HEK293 (cell line): ENCODE results near the gene PPP1R36.

ENCODE experiments used
- CTCF ChIA-PET: fragments of 350-600 bp; formaldehyde crosslinking; extraction: SDS; loops from one replicate; lab custom pipeline; 2021; ENCODE audit warnings: antibody characterized with exemption; lab: Yijun Ruan, JAX
- POLR2A ChIA-PET: fragments of 300-600 bp; formaldehyde crosslinking; extraction: SDS; loops from one replicate; lab custom pipeline; 2020; ENCODE audit warnings: antibody characterized with exemption, inconsistent platforms; lab: Yijun Ruan, JAX
- H3K27ac ChIP-seq: fragments of 200-500 bp; sonication (Bioruptor generic); 2 replicates; pipeline ENCODE4 v1.5.1; 2014; ENCODE audit warnings: low read depth, low read length, control low read depth, inconsistent platforms; ENCODE audit errors: extremely low read depth
- H3K36me3 ChIP-seq, 2 experiments: fragments of 200-500 bp in 1 of 2; sonication (Bioruptor generic) in 1 of 2; 1 replicate in 1 of 2; 2 replicates in 1 of 2; pipeline ENCODE4 v1.5.1; 2014 to 2017; ENCODE audit warnings: inconsistent platforms in 2 of 2, low read length in 2 of 2; ENCODE audit not compliant: control insufficient read depth in 2 of 2, insufficient read depth in 1 of 2
- H3K4me1 ChIP-seq: fragments of 200-500 bp; sonication (Bioruptor generic); 2 replicates; pipeline ENCODE4 v1.5.1; 2014; ENCODE audit warnings: mild to moderate bottlenecking, low read length, inconsistent platforms; ENCODE audit not compliant: control insufficient read depth, insufficient read depth
- H3K4me3 ChIP-seq: 2 replicates; pipeline ENCODE4 v1.5.1; 2011; ENCODE audit warnings: low read depth, mild to moderate bottlenecking, control low read depth, low read length, moderate library complexity
- H3K9me3 ChIP-seq: fragments of 200-500 bp; sonication (Bioruptor generic); 2 replicates; pipeline ENCODE4 v1.5.1; 2014; ENCODE audit warnings: low read depth, low read length, inconsistent platforms; ENCODE audit not compliant: control insufficient read depth, insufficient read depth
- BCL11A ChIP-seq: fragments of 450-650 bp; formaldehyde crosslinking; IDR thresholded peaks from 2 replicates; pipeline ENCODE4 v1.5.1; 2016; ENCODE audit warnings: low read depth, missing biosample characterization, missing genetic modification characterization
- HOXA7 ChIP-seq: sonication (generic); formaldehyde crosslinking; IDR thresholded peaks from 2 replicates; pipeline ENCODE4 v1.8.1; 2022; ENCODE audit warnings: missing genetic modification reagents, borderline replicate concordance
- HOXC10 ChIP-seq: sonication (generic); formaldehyde crosslinking; IDR thresholded peaks from 2 replicates; pipeline ENCODE4 v1.8.1; 2023; ENCODE audit warnings: mild to moderate bottlenecking, missing genetic modification reagents
- ZBTB6 ChIP-seq: fragments of 450-650 bp; formaldehyde crosslinking; IDR thresholded peaks from 2 replicates; pipeline ENCODE4 v1.5.1; 2017; ENCODE audit warnings: missing biosample characterization, missing genetic modification characterization
- ZNF223 ChIP-seq: fragments of 450-650 bp; formaldehyde crosslinking; IDR thresholded peaks from 2 replicates; pipeline ENCODE4 v1.5.1; 2016; ENCODE audit warnings: missing biosample characterization, missing genetic modification characterization
- ZNF354C ChIP-seq: fragments of 450-650 bp; formaldehyde crosslinking; IDR thresholded peaks from 2 replicates; pipeline ENCODE4 v1.5.1; 2016; ENCODE audit warnings: missing biosample characterization, missing genetic modification characterization, low read depth, borderline replicate concordance
- ZNF501 ChIP-seq: fragments of 450-650 bp; formaldehyde crosslinking; IDR thresholded peaks from 2 replicates; pipeline ENCODE4 v1.5.1; 2016; ENCODE audit warnings: missing biosample characterization, missing genetic modification characterization
- ZNF518A ChIP-seq: fragments of 450-650 bp; formaldehyde crosslinking; conservative IDR thresholded peaks from 2 replicates; pipeline ENCODE4 v1.5.1; 2016; ENCODE audit warnings: low read depth, missing biosample characterization, missing genetic modification characterization
- ZNF600 ChIP-seq: fragments of 450-650 bp; formaldehyde crosslinking; IDR thresholded peaks from 2 replicates; pipeline ENCODE4 v1.5.1; 2016; ENCODE audit warnings: missing biosample characterization, missing genetic modification characterization
- ZNF777 ChIP-seq: fragments of 450-650 bp; formaldehyde crosslinking; IDR thresholded peaks from 2 replicates; pipeline ENCODE4 v1.5.1; 2017; ENCODE audit warnings: missing biosample characterization, missing genetic modification characterization, borderline replicate concordance
- TF ChIP-seq, protein P1 (sequence below): fragments of 450-650 bp; formaldehyde crosslinking; IDR thresholded peaks from 2 replicates; pipeline ENCODE4 v1.5.1; 2016; ENCODE audit warnings: missing biosample characterization, missing genetic modification characterization
- TF ChIP-seq, protein P2 (sequence below): fragments of 450-650 bp; formaldehyde crosslinking; IDR thresholded peaks from 2 replicates; pipeline ENCODE4 v1.5.1; 2017; ENCODE audit warnings: missing biosample characterization, missing genetic modification characterization
- TF ChIP-seq, protein P3 (sequence below): fragments of 450-650 bp; IDR thresholded peaks from 2 replicates; pipeline ENCODE4 v1.5.1; 2018; ENCODE audit warnings: missing biosample characterization, mild to moderate bottlenecking, missing genetic modification characterization
- TF ChIP-seq, protein P4 (sequence below): fragments of 450-650 bp; formaldehyde crosslinking; IDR thresholded peaks from 2 replicates; pipeline ENCODE4 v1.5.1; 2016; ENCODE audit warnings: missing biosample characterization, missing genetic modification characterization

The PPP1R36 gene

GRCh38 chr14:64625386-64626232, 75.8 kb downstream of the PPP1R36 start (continued):
- no peak for TF ChIP-seq ZNF518A
- no peak for TF ChIP-seq ZNF223
- TF ChIP-seq, protein P1, sequence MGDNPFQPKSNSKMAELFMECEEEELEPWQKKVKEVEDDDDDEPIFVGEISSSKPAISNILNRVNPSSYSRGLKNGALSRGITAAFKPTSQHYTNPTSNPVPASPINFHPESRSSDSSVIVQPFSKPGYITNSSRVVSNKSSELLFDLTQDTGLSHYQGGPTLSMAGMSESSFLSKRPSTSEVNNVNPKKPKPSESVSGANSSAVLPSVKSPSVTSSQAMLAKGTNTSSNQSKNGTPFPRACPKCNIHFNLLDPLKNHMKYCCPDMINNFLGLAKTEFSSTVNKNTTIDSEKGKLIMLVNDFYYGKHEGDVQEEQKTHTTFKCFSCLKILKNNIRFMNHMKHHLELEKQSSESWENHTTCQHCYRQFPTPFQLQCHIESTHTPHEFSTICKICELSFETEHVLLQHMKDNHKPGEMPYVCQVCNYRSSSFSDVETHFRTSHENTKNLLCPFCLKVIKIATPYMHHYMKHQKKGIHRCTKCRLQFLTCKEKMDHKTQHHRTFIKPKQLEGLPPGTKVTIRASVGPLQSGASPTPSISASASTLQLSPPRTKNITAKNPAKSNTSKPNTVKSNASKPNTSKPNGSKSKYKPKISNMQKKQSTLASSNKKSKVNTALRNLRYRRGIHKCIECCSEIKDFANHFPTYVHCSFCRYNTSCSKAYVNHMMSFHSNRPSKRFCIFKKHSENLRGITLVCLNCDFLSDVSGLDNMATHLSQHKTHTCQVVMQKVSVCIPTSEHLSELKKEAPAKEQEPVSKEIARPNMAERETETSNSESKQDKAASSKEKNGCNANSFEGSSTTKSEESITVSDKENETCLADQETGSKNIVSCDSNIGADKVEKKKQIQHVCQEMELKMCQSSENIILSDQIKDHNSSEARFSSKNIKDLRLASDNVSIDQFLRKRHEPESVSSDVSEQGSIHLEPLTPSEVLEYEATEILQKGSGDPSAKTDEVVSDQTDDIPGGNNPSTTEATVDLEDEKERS = no peak
- no peak for TF ChIP-seq ZNF501 (tag by site-specific recombination)
- TF ChIP-seq ZNF354C (tag by site-specific recombination) = no peak
- TF ChIP-seq HOXC10 (CRISPR knock-in tag) = no peak
- TF ChIP-seq, all 188 proteins: peak for 0

DNA sequence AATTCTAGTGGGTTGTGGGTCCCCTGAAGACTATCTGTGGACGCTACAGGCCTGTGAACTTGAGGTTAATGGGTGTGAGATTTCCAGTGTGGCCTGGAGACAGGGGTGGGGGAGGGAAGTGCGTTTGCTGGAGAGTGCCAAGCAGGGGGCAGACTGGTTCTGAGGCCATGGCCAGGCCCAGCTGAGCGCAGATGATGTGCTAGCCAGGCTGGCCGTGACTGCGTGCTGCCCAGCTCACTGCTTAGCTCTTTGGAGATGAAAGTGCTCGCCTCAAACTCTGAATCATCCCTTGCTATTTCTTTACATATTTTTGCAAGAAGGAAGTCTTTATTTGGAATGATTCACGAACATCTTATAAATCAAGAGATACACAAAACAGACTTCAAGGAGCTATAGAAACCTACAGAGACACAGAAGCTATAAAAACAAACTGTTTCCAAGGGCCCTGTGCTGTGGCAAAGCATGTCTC, 79.2 kb downstream of the PPP1R36 start:
- Histone ChIP-seq H3K36me3 (no peaks in the 10 kb centered on the region), H3K27ac (no peak overlapping the region), H3K4me3 (no peak overlapping the region), H3K9me3 (no peaks in the 10 kb centered on the region), H3K4me1 (no peaks in the 10 kb centered on the region)
- POLR2A ChIA-PET = interaction anchor here (1.4 kb wide), 1 partner anchor 89 kb away, joined by 5 read pairs; the partner anchor contains the start of gene HSPA2
- TF ChIP-seq ZNF777 = no peak
- TF ChIP-seq, protein P2, sequence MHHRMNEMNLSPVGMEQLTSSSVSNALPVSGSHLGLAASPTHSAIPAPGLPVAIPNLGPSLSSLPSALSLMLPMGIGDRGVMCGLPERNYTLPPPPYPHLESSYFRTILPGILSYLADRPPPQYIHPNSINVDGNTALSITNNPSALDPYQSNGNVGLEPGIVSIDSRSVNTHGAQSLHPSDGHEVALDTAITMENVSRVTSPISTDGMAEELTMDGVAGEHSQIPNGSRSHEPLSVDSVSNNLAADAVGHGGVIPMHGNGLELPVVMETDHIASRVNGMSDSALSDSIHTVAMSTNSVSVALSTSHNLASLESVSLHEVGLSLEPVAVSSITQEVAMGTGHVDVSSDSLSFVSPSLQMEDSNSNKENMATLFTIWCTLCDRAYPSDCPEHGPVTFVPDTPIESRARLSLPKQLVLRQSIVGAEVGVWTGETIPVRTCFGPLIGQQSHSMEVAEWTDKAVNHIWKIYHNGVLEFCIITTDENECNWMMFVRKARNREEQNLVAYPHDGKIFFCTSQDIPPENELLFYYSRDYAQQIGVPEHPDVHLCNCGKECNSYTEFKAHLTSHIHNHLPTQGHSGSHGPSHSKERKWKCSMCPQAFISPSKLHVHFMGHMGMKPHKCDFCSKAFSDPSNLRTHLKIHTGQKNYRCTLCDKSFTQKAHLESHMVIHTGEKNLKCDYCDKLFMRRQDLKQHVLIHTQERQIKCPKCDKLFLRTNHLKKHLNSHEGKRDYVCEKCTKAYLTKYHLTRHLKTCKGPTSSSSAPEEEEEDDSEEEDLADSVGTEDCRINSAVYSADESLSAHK (tag by site-specific recombination) = 0 out of 2 replicates have a peak, but pooled peaks have one; percentile 22
- CTCF ChIA-PET = interaction anchor here (0.6 to 1.6 kb wide), 2 partner anchors 46 to 88 kb away, joined by 3 to 5 read pairs; partner anchors contain the start of gene HSPA2

GRCh38 chr14:64630778-64631177, 81.0 kb downstream of the PPP1R36 start:
- ChIA-PET CTCF (interaction anchor here (0.6 to 1.7 kb wide), 4 partner anchors 13 to 129 kb away, joined by 3 to 5 read pairs (median 3); partner anchors contain the start of gene HSPA2), POLR2A (interaction anchor here (0.6 to 1.6 kb wide), 4 partner anchors 73 to 203 kb away, joined by 3 to 5 read pairs (median 3); partner anchors contain the start of genes HSPA2, PLEKHG3 and ZBTB1)
- Histone ChIP-seq H3K36me3 (no peaks in the 10 kb centered on the region), H3K9me3 (no peaks in the 10 kb centered on the region), H3K4me1 (no peaks in the 10 kb centered on the region), H3K4me3 (no peak overlapping the region), H3K27ac (no peak overlapping the region)
- TF ChIP-seq, protein P3, sequence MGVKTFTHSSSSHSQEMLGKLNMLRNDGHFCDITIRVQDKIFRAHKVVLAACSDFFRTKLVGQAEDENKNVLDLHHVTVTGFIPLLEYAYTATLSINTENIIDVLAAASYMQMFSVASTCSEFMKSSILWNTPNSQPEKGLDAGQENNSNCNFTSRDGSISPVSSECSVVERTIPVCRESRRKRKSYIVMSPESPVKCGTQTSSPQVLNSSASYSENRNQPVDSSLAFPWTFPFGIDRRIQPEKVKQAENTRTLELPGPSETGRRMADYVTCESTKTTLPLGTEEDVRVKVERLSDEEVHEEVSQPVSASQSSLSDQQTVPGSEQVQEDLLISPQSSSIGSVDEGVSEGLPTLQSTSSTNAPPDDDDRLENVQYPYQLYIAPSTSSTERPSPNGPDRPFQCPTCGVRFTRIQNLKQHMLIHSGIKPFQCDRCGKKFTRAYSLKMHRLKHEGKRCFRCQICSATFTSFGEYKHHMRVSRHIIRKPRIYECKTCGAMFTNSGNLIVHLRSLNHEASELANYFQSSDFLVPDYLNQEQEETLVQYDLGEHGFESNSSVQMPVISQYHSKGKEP = no peak
- TF ChIP-seq ZNF600 (tag by site-specific recombination) = no peak
- TF ChIP-seq ZNF223 = no peak
- TF ChIP-seq, protein P4, sequence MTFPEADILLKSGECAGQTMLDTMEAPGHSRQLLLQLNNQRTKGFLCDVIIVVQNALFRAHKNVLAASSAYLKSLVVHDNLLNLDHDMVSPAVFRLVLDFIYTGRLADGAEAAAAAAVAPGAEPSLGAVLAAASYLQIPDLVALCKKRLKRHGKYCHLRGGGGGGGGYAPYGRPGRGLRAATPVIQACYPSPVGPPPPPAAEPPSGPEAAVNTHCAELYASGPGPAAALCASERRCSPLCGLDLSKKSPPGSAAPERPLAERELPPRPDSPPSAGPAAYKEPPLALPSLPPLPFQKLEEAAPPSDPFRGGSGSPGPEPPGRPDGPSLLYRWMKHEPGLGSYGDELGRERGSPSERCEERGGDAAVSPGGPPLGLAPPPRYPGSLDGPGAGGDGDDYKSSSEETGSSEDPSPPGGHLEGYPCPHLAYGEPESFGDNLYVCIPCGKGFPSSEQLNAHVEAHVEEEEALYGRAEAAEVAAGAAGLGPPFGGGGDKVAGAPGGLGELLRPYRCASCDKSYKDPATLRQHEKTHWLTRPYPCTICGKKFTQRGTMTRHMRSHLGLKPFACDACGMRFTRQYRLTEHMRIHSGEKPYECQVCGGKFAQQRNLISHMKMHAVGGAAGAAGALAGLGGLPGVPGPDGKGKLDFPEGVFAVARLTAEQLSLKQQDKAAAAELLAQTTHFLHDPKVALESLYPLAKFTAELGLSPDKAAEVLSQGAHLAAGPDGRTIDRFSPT (tag by site-specific recombination) = no peak
- no peak for TF ChIP-seq HOXA7 (CRISPR knock-in tag)
- no peak for TF ChIP-seq BCL11A (tag by site-specific recombination)
- no peak for TF ChIP-seq ZBTB6 (tag by site-specific recombination)
